Prostate gland (tissue), 2 donors: Measurements from ENCODE around the gene ALK. TPM values are rescaled to one million over a fixed set of nuclear protein-coding genes. Genes with fewer than 3 reads are reported as not detected.

Experiments
- DNase-seq: peaks from one replicate; pipeline ENCODE4 v3.0.0-alpha.2; 2019; ENCODE audit warnings: low spot score
- H3K27ac ChIP-seq, 2 donors: fragments of 200-600 bp; sonication (generic); 2 replicates each; pipeline ENCODE4 v1.5.1; 2017 to 2019
- H3K27me3 ChIP-seq: fragments of 200-600 bp; sonication (generic); replicated peaks from 2 replicates; pipeline ENCODE4 v1.5.1; 2019; ENCODE audit not compliant: insufficient read depth
- H3K36me3 ChIP-seq, 2 donors: fragments of 200-600 bp; sonication (generic); 1 replicate in 1 of 2; 2 replicates in 1 of 2; pipeline versions ENCODE4 v1.5.1 to v1.8.1; 2017 to 2019
- H3K4me1 ChIP-seq: fragments of 200-600 bp; sonication (generic); replicated peaks from 2 replicates; pipeline ENCODE4 v1.5.1; 2019
- H3K4me3 ChIP-seq, 2 donors: fragments of 200-600 bp; sonication (generic); 2 replicates each; pipeline ENCODE4 v1.5.1; 2017 to 2019
- H3K9me3 ChIP-seq: fragments of 200-600 bp; sonication (generic); 2 replicates; pipeline ENCODE4 v1.5.1; 2017
- POLR2A ChIP-seq: fragments of 450-650 bp; IDR thresholded peaks from one replicate; pipeline ENCODE4 v1.6.1; 2016; ENCODE audit warnings: antibody characterized with exemption, mild to moderate bottlenecking
- POLR2AphosphoS5 ChIP-seq: sonication (generic); formaldehyde crosslinking; IDR thresholded peaks from one replicate; pipeline ENCODE4 v1.6.1; 2017; ENCODE audit warnings: antibody characterized with exemption
- WGBS: methylation state at CpG from one replicate; pipeline ENCODE4 v1.1.5; 2018; 5-methylcytosine and 5-hydroxymethylcytosine counted together
- intact Hi-C: fragments of 100-400 bp; cut with DNase I; formaldehyde crosslinking; loops from one replicate; pipeline ENCODE4 v1.14.2; 2022
- total RNA-seq, 2 donors: library from RNA; depleted of rRNA; stranded (reverse); fragments of >200 nt; gene quantifications; one replicate each; pipeline ENCODE4 v1.1.0, GENCODE V29; 2016
- TF ChIP-seq, protein P1 (sequence below), 4 experiments: fragments of 200-600 bp in 2 of 4; fragments of 450-650 bp in 2 of 4; sonication (generic) in 2 of 4; IDR thresholded peaks; 1 replicate in 3 of 4; 2 replicates in 1 of 4; pipeline ENCODE4 v1.5.1; 2016 to 2019; ENCODE audit warnings: antibody characterized with exemption in 4 of 4, mild to moderate bottlenecking in 2 of 4, moderate library complexity in 2 of 4

ALK gene
- total RNA-seq, 2 donors from 2014 or later, result 0.14 to 1.2 TPM

DNA sequence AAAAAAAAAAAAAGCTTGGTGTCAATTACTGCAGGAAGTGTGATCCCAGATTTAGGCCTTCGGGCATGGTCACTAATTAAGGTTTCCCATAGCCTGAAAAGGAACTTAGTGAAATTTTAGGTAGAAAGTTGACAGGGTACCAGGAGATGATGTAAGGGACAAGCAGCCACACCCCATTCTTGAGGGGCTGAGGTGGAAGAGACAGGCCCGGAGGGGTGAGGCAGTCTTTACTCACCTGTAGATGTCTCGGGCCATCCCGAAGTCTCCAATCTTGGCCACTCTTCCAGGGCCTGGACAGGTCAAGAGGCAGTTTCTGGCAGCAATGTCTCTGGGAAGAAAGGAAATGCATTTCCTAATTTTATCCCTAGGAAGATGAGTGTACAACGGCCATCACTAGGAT, 711.8 kb downstream of the ALK start:
- intact Hi-C loops, result no loop called here
- Histone ChIP-seq H3K9me3 (no peaks in the 10 kb centered on the region), H3K4me3 (no peak overlapping the region), H3K36me3 (no peaks in the 10 kb centered on the region), H3K27me3 (no peaks in the 10 kb centered on the region), H3K27ac (no peak overlapping the region), H3K4me1 (no peaks in the 10 kb centered on the region)
- TF ChIP-seq POLR2A (no peak), POLR2AphosphoS5 (no peak)
- TF ChIP-seq, protein P1, sequence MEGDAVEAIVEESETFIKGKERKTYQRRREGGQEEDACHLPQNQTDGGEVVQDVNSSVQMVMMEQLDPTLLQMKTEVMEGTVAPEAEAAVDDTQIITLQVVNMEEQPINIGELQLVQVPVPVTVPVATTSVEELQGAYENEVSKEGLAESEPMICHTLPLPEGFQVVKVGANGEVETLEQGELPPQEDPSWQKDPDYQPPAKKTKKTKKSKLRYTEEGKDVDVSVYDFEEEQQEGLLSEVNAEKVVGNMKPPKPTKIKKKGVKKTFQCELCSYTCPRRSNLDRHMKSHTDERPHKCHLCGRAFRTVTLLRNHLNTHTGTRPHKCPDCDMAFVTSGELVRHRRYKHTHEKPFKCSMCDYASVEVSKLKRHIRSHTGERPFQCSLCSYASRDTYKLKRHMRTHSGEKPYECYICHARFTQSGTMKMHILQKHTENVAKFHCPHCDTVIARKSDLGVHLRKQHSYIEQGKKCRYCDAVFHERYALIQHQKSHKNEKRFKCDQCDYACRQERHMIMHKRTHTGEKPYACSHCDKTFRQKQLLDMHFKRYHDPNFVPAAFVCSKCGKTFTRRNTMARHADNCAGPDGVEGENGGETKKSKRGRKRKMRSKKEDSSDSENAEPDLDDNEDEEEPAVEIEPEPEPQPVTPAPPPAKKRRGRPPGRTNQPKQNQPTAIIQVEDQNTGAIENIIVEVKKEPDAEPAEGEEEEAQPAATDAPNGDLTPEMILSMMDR (IDR thresholded peaks at IDR 0.05), result no peak
- DNase-seq, result no peak
- 91% methylated on average over 5 of the region's 5 CpGs for WGBS

DNA sequence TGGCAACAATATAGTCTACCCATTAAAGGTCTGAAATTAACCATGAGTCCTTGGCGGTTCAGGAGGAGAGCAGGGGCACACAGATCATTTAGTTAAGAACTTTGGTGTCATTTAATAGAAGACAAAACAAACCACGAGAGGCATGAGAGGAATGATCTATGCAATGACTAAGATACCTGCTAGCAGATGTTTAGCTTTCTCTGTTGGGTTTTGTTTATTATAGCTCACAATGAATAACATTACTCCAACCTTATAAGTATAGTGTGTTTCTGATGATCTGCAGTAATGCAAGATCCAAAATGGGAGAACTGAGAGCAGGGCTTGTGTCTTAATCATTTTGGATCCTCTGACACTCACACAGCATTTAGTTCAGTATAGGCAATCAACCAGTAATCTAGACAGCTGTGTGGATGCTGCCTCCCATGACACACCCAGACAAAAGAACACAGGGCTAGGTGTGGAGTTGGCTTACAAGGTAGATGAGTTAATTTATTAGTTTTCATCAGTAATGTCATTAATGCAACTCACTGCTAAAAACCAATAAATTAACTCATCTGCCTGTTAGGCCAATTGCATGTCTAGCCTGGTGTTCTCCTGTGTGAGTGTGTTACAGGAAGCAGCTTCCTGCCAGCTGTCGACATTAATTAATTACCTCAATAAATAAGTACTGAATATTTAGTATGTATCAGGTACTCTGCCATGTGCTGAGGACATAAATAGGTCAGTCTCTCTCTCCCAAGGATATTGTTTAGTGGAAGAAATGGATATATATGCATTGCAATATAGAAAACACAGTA, 713.8 kb downstream of the ALK start:
- 66% methylated on average over 3 of the region's 3 CpGs for WGBS
- Histone ChIP-seq H3K9me3 (no peaks in the 10 kb centered on the region), H3K4me3 (no peak overlapping the region), H3K27me3 (no peaks in the 10 kb centered on the region), H3K36me3 (no peaks in the 10 kb centered on the region), H3K27ac (no peak overlapping the region), H3K4me1 (no peaks in the 10 kb centered on the region)
- intact Hi-C loops, result no loop called here
- no peak for DNase-seq
- TF ChIP-seq, protein P1 (IDR thresholded peaks at IDR 0.05), result no peak
- TF ChIP-seq POLR2A, result no peak
- TF ChIP-seq POLR2AphosphoS5, result no peak

DNA sequence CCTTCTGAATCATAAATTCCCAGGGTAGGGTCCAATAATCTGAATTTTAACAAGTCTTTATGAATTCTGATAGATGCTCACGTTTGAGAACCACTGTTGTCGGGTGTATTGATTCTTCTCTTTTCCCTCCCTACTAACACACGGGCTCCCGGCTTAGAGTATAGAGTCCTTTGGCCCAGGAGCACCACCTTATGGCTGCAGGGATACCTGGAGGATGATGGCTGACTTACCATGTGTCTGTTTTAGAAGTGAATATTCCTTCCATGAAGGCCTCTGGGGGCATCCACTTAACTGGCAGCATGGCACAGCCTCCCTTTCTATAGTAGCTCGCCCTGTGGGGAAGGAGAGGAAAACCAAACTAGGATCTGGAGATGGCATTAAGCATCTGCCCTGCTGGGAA, 714.4 kb downstream of the ALK start:
- Histone ChIP-seq H3K4me1 (no peaks in the 10 kb centered on the region), H3K27me3 (no peaks in the 10 kb centered on the region), H3K36me3 (no peaks in the 10 kb centered on the region), H3K27ac (no peak overlapping the region), H3K9me3 (no peaks in the 10 kb centered on the region), H3K4me3 (no peak overlapping the region)
- no peak for TF ChIP-seq POLR2AphosphoS5
- TF ChIP-seq, protein P1 (IDR thresholded peaks at IDR 0.05), result no peak
- TF ChIP-seq POLR2A, result no peak
- intact Hi-C loops, result no loop called here
- WGBS, result 87% methylated on average over 5 of the region's 5 CpGs
- no peak for DNase-seq

DNA sequence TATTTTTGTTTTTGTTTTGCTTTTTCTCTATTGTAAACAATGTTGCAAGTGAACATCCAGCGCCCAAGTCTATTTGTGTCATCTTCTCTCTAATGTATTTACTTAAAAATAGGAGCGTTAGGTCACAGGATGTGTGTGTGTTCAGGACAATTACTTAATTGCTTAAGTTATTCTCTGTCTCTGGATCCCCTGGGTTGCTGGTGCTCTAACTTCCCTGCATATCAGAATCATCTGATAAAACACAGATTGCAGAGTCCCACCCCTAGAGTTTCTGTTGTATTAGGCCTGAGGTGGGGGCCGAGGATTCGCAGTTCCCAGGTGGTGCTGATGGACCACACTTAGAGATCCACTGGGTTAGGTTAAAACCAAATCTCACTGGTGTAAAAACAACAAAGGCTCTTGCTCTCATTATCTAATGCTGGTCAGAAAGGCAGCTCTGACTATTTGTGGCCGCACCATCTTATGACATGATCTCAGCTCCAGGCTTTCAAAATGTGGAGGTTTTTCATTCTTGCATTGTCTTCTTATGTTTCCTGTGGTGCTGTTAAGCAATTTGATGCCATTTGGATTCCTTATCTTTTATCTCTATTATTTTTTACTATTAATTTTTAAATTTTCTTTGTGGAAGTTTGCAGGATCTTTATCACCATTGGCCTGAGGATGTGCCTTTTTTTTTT, 718.4 kb downstream of the ALK start:
- DNase-seq, result no peak
- H3K4me3 ChIP-seq, result no peak overlapping the region
- H3K27me3 ChIP-seq, result no peaks in the 10 kb centered on the region
- 84% methylated on average over 5 of the region's 5 CpGs for WGBS
- no peak overlapping the region for H3K27ac ChIP-seq
- intact Hi-C loops, result no loop called here
- H3K36me3 ChIP-seq, result no peaks in the 10 kb centered on the region
- H3K9me3 ChIP-seq, result no peaks in the 10 kb centered on the region
- no peaks in the 10 kb centered on the region for H3K4me1 ChIP-seq
- TF ChIP-seq, protein P1 (IDR thresholded peaks at IDR 0.05), result no peak
- TF ChIP-seq POLR2AphosphoS5 (no peak), POLR2A (no peak)

DNA sequence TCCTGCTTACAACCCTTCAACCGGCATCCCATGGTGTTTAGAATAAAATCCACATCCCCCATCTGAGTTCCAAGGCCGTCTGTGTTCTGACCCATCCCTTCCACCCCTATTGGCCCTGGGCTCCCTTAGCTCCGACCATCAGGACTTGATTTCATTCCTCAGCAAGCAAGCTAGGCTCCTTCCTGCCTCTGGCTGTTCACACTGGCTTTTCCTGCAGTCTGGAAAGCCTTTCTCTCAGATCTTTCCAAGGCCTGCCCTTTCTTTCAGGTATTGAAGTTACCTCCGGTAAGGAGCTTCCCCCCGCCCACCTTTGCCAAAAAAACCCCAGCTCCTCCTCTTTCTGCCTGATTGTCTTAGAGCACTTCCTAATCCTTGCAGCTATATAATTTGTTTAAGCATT, 719.4 kb downstream of the ALK start:
- intact Hi-C loops, result no loop called here
- TF ChIP-seq, protein P1 (IDR thresholded peaks at IDR 0.05), result no peak
- TF ChIP-seq POLR2A, result no peak
- TF ChIP-seq POLR2AphosphoS5, result no peak
- Histone ChIP-seq H3K9me3 (no peaks in the 10 kb centered on the region), H3K27ac (no peak overlapping the region), H3K4me1 (no peaks in the 10 kb centered on the region), H3K27me3 (no peaks in the 10 kb centered on the region), H3K36me3 (no peaks in the 10 kb centered on the region), H3K4me3 (no peak overlapping the region)
- DNase-seq, result no peak
- 28% methylated on average over 5 of the region's 5 CpGs for WGBS
